Measurements from ENCODE around the gene MAP4K1.
A peak's percentile ranks its signal among the peaks of the same experiment; 100 is the strongest.

The MAP4K1 gene

GRCh38 chr19:38658462-38659306 lies 40.9 kb upstream of the MAP4K1 start:
- H3K4me3 ChIP-seq (ENCODE audit: control insufficient read depth, low read depth, low read length): peak overlapping the region; percentile 23
- TF ChIP-seq, protein P1, sequence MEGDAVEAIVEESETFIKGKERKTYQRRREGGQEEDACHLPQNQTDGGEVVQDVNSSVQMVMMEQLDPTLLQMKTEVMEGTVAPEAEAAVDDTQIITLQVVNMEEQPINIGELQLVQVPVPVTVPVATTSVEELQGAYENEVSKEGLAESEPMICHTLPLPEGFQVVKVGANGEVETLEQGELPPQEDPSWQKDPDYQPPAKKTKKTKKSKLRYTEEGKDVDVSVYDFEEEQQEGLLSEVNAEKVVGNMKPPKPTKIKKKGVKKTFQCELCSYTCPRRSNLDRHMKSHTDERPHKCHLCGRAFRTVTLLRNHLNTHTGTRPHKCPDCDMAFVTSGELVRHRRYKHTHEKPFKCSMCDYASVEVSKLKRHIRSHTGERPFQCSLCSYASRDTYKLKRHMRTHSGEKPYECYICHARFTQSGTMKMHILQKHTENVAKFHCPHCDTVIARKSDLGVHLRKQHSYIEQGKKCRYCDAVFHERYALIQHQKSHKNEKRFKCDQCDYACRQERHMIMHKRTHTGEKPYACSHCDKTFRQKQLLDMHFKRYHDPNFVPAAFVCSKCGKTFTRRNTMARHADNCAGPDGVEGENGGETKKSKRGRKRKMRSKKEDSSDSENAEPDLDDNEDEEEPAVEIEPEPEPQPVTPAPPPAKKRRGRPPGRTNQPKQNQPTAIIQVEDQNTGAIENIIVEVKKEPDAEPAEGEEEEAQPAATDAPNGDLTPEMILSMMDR (conservative IDR thresholded peaks at IDR 0.05; ENCODE audit: control insufficient read depth, insufficient read depth, low read depth, low read length): no peak
- peak; percentile 100 for DNase-seq (ENCODE audit: low read depth)

GRCh38 chr19:38657633-38658222 lies 40.0 kb upstream of the MAP4K1 start:
- DNase-seq (ENCODE audit: low read depth): peak; percentile 90
- no peak overlapping the region for H3K4me3 ChIP-seq (ENCODE audit: control insufficient read depth, low read depth, low read length)
- TF ChIP-seq, protein P1 (conservative IDR thresholded peaks at IDR 0.05; ENCODE audit: control insufficient read depth, insufficient read depth, low read depth, low read length): no peak

DNA sequence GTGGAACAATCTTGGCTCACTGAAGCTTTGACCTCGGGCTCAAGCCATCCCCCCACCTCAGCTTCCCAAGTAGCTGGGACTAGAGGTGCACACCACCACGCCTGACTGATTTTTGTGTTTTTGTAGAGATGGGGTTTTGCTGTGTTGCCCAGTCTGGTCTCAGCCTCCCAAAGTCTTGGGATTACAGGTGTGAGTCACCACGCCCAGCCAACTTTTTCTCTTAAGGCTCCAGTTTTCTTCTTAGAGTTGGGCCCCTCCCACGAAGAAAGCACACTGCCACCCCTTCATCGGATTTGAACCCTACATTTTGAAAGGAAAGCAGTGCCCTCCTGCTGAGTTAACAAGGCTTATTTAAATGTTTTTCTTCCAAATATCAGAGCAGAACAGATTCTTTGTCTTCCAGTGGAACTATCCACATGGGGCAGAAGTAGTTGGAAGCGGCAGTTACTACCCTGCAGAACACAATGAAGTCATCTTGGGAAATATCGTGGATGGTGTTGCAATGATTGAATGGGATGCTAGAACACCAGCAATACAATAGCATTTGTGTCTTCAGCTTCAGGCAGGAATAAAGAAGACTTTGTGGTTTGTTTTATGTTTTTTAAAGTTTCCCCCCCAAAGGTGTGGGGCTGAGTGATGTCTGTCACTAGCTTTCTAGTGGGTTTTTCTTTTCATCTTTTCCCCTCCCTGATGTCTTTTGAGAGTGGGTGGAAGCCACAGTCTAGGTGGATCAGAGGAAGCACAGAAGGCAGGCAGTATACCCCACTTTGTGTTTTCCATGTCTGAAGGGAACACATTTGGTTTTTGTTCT lies 38.6 kb upstream of the MAP4K1 start:
- peak; percentile 84 for DNase-seq (ENCODE audit: low read depth)
- no peak overlapping the region for H3K4me3 ChIP-seq (ENCODE audit: control insufficient read depth, low read depth, low read length)
- TF ChIP-seq, protein P1 (conservative IDR thresholded peaks at IDR 0.05; ENCODE audit: control insufficient read depth, insufficient read depth, low read depth, low read length): no peak

DNA sequence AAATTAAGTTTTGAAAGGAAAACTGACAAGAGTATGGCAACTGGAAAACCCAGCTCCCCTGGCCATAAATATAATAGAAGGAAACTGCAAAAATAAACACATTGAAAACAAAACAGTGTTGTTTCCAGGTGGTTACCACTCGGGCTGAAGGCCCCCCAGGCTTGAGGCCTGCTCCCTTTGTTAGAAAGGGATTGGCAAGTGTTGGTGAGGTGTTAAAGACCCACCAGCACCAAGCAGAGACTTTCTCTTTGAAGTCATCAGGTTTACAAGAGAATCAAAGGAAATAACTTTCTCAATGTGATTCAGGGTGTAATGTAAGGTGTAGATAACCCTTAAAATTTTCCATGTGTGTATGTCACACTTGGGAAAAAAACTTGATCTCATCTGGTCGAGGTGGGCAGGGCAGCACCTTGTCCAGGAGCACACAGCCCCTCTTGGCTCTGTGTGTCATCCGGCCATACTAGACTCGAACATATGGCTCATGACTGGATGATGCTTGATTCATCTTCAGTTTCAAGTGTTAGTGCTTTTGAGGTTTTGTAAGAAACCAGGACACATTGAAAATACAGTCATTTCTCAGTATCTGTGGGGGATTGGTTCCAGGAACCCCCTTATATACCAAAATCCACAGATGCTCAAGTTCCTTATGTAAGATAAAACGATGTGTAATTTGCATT lies 37.5 kb upstream of the MAP4K1 start:
- H3K4me3 ChIP-seq (ENCODE audit: control insufficient read depth, low read depth, low read length): no peak overlapping the region
- DNase-seq (ENCODE audit: low read depth): peak; percentile 51
- TF ChIP-seq, protein P1 (conservative IDR thresholded peaks at IDR 0.05; ENCODE audit: control insufficient read depth, insufficient read depth, low read depth, low read length): no peak

DNA sequence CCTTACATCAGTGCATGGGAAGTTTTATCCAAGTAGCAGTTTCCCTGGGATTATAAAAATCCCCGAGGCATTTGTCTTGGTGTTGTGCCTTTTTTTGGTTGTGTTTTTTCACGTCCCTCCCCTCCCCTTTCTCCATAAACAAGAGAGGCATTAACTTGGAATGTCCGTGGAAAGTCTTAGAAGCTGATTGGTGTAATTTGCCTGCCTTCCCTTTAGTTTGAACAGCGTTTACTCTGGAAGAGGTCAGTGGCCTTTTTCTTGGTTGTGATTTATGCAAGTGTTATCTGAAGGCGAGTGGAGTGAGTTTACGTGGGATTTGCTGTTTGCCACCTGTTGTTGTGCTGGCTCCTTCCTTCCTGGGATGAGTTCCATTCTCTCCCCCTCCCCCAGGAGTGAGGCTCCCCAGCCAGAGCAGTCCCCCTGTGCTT lies 36.9 kb upstream of the MAP4K1 start:
- TF ChIP-seq, protein P1 (conservative IDR thresholded peaks at IDR 0.05; ENCODE audit: control insufficient read depth, insufficient read depth, low read depth, low read length): no peak
- no peak for DNase-seq (ENCODE audit: low read depth)
- no peak overlapping the region for H3K4me3 ChIP-seq (ENCODE audit: control insufficient read depth, low read depth, low read length)

GRCh38 chr19:38653028-38653571 lies 35.3 kb upstream of the MAP4K1 start:
- peak; percentile 62 for DNase-seq (ENCODE audit: low read depth)
- TF ChIP-seq, protein P1 (conservative IDR thresholded peaks at IDR 0.05; ENCODE audit: control insufficient read depth, insufficient read depth, low read depth, low read length): no peak
- H3K4me3 ChIP-seq (ENCODE audit: control insufficient read depth, low read depth, low read length): no peak overlapping the region
